PC-9 (cell line): ENCODE measurements around the gene DST. TPM values are rescaled to one million over a fixed set of nuclear protein-coding genes. Genes with fewer than 3 reads are reported as not detected.

ENCODE experiments used
- BruUV-seq: library from RNA; stranded (reverse); fragments of 400-500 nt; replicated peaks from 2 replicates; lab custom pipeline; 2021; lab: Mats Ljungman, UMichigan
- CTCF ChIA-PET: fragments of 300-600 bp; sonication (Branson Sonifier 250); formaldehyde crosslinking; loops from one replicate; lab custom pipeline; 2022; ENCODE audit warnings: antibody characterized with exemption; lab: Charles Lee
- POLR2A ChIA-PET: fragments of 300-600 bp; sonication (Branson Sonifier 250); formaldehyde crosslinking; loops from one replicate; lab custom pipeline; 2022; ENCODE audit warnings: antibody characterized with exemption; ENCODE audit not compliant: unreplicated experiment; lab: Charles Lee
- DNase-seq, 2 experiments: peaks; one replicate each; pipeline versions ENCODE4 v3.0.0 to v3.0.0-alpha.2; 2015 to 2022; ENCODE audit warnings: mixed read lengths in 1 of 2
- H2AFZ ChIP-seq: fragments of 200-600 bp; sonication (generic); 2 replicates; pipeline ENCODE4 v1.8.1; 2017; ENCODE audit warnings: antibody characterized with exemption
- H3F3A ChIP-seq: fragments of 200-600 bp; sonication (generic); 2 replicates; pipeline ENCODE4 v1.8.1; 2017; ENCODE audit warnings: antibody characterized with exemption, mild to moderate bottlenecking, low read depth; ENCODE audit not compliant: insufficient read depth
- H3K27ac ChIP-seq: fragments of 200-600 bp; sonication (generic); 2 replicates; pipeline ENCODE4 v1.6.1; 2016; ENCODE audit warnings: mixed run types
- H3K27me3 ChIP-seq: fragments of 200-600 bp; sonication (generic); 2 replicates; pipeline ENCODE4 v1.6.1; 2016; ENCODE audit warnings: low read depth, mixed run types; ENCODE audit not compliant: insufficient read depth
- H3K36me3 ChIP-seq: fragments of 200-600 bp; sonication (generic); 2 replicates; pipeline ENCODE4 v1.6.1; 2016; ENCODE audit warnings: low read depth, mixed run types
- H3K4me1 ChIP-seq: fragments of 200-600 bp; sonication (generic); replicated peaks from 2 replicates; pipeline ENCODE4 v1.6.1; 2016; ENCODE audit warnings: mixed run types; ENCODE audit not compliant: insufficient read depth
- H3K4me2 ChIP-seq: fragments of 200-600 bp; sonication (generic); 2 replicates; pipeline ENCODE4 v1.6.1; 2017; ENCODE audit warnings: mixed run types
- H3K4me3 ChIP-seq: fragments of 200-600 bp; sonication (generic); 2 replicates; pipeline ENCODE4 v1.6.1; 2016; ENCODE audit warnings: mixed run types
- H3K79me2 ChIP-seq: fragments of 200-600 bp; sonication (generic); 2 replicates; pipeline ENCODE4 v1.6.1; 2017; ENCODE audit warnings: low read depth, mixed run types
- H3K9me2 ChIP-seq: fragments of 200-600 bp; sonication (generic); 2 replicates; pipeline ENCODE4 v1.8.1; 2017; ENCODE audit warnings: mild to moderate bottlenecking; ENCODE audit not compliant: insufficient read depth
- H3K9me3 ChIP-seq: fragments of 200-600 bp; sonication (generic); 2 replicates; pipeline ENCODE4 v1.8.1; 2016; ENCODE audit warnings: low read depth; ENCODE audit not compliant: insufficient read depth
- H4K20me1 ChIP-seq: fragments of 200-600 bp; sonication (generic); 2 replicates; pipeline ENCODE4 v1.8.1; 2017; ENCODE audit not compliant: insufficient read depth
- EZH2 ChIP-seq: fragments of 200-600 bp; sonication (generic); IDR thresholded peaks from 2 replicates; pipeline ENCODE4 v1.8.0; 2017; ENCODE audit warnings: antibody characterized with exemption, low read depth
- intact Hi-C: fragments of 100-400 bp; cut with micrococcal nuclease; formaldehyde crosslinking; loops from one replicate; pipeline ENCODE4 v1.10.0; 2022; ENCODE audit not compliant: unreplicated experiment
- total RNA-seq: library from RNA; stranded (reverse); gene quantifications from 2 replicates; pipeline ENCODE4 v1.2.3, GENCODE V29; 2021
- TF ChIP-seq, protein P1 (sequence below): fragments of 200-600 bp; sonication (generic); conservative IDR thresholded peaks from 2 replicates; pipeline ENCODE4 v1.6.1; 2017; ENCODE audit warnings: mixed run types, antibody characterized with exemption, mild to moderate bottlenecking, moderate library complexity

Gene DST
- total RNA-seq, 1 experiment from 2014 or later, result 217 TPM

DNA sequence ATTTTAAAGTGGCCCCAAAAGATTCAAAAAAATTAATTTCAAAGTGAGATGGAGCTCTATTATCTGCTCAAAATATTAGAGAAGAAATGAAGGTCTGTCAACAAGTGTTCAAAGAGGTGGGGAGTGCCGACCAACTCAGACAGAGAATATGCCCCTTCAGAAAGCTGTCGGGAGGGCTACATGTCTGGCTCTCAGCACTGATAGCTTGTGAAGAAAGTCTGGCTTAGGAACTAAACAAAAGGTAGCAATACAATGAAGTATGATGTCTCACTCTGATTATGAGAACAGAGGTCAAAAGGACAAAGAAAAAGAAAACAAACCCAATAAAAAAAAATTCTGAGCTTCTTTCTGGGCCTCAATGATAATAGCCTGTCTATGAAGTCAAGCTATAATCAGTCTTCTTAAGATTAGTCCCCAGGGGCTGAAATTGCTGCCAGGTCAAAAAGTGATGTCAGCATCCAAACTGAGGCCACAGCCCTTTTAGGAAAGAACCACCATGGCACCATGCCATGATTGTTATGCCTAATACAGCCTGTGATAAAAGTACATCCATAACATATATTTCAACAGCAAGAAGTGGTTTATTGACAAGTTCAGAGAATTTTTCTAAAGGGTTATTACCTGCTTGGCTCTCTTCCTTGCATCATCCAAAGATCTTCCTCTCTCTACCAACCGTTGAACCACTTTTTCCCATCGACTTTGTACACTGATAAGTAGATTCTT is 150.9 kb downstream of the DST start:
- Histone ChIP-seq H3K27ac (no peak overlapping the region), H3K4me1 (no peaks in the 10 kb centered on the region), H2AFZ (no peak overlapping the region), H3K9me3 (no peaks in the 10 kb centered on the region), H3F3A (no peaks in the 10 kb centered on the region), H3K9me2 (no peaks in the 10 kb centered on the region), H3K79me2 (no peaks in the 10 kb centered on the region), H3K27me3 (no peaks in the 10 kb centered on the region), H3K4me3 (no peak overlapping the region), H3K36me3 (0 out of 2 replicates have a peak, but pooled peaks cover 26% of the 10 kb centered on the region), H3K4me2 (no peak overlapping the region), H4K20me1 (no peaks in the 10 kb centered on the region)
- ChIA-PET CTCF (no interaction called here), POLR2A (no interaction called here)
- intact Hi-C loops, result no loop called here
- DNase-seq, result no peak
- TF ChIP-seq EZH2, result no peak
- TF ChIP-seq, protein P1, sequence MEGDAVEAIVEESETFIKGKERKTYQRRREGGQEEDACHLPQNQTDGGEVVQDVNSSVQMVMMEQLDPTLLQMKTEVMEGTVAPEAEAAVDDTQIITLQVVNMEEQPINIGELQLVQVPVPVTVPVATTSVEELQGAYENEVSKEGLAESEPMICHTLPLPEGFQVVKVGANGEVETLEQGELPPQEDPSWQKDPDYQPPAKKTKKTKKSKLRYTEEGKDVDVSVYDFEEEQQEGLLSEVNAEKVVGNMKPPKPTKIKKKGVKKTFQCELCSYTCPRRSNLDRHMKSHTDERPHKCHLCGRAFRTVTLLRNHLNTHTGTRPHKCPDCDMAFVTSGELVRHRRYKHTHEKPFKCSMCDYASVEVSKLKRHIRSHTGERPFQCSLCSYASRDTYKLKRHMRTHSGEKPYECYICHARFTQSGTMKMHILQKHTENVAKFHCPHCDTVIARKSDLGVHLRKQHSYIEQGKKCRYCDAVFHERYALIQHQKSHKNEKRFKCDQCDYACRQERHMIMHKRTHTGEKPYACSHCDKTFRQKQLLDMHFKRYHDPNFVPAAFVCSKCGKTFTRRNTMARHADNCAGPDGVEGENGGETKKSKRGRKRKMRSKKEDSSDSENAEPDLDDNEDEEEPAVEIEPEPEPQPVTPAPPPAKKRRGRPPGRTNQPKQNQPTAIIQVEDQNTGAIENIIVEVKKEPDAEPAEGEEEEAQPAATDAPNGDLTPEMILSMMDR, result no peak
- no TSS peak for BruUV-seq

DNA sequence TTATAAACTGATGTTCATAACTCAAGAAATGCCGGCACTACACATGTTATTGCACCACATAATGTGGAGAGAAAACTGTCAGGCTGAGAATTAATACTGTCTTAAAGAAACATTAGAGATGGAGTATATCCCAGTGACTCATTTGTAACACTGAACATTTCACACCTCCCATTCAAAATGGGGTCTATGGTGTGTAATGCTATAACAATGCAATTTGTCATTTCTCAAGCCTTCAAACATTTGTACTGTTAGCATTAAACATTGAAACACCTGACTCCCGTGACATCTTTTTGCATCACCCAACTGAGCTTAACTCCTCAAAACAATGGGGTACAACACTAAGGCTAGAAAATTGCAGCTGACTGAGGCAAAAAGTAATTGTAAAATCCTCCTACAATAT is 151.7 kb downstream of the DST start:
- H3K79me2 ChIP-seq, result no peaks in the 10 kb centered on the region
- H3K4me1 ChIP-seq, result no peaks in the 10 kb centered on the region
- CTCF ChIA-PET, result no interaction called here
- H4K20me1 ChIP-seq, result no peaks in the 10 kb centered on the region
- no peak overlapping the region for H2AFZ ChIP-seq
- no TSS peak for BruUV-seq
- no peaks in the 10 kb centered on the region for H3K27me3 ChIP-seq
- DNase-seq, result no peak
- POLR2A ChIA-PET, result no interaction called here
- no peak overlapping the region for H3K4me2 ChIP-seq
- no peaks in the 10 kb centered on the region for H3F3A ChIP-seq
- H3K4me3 ChIP-seq, result no peak overlapping the region
- H3K9me3 ChIP-seq, result no peaks in the 10 kb centered on the region
- H3K36me3 ChIP-seq, result 0 out of 2 replicates have a peak, but pooled peaks cover 31% of the 10 kb centered on the region
- H3K27ac ChIP-seq, result no peak overlapping the region
- intact Hi-C loops, result no loop called here
- no peaks in the 10 kb centered on the region for H3K9me2 ChIP-seq
- no peak for TF ChIP-seq EZH2
- TF ChIP-seq, protein P1, result no peak

DNA sequence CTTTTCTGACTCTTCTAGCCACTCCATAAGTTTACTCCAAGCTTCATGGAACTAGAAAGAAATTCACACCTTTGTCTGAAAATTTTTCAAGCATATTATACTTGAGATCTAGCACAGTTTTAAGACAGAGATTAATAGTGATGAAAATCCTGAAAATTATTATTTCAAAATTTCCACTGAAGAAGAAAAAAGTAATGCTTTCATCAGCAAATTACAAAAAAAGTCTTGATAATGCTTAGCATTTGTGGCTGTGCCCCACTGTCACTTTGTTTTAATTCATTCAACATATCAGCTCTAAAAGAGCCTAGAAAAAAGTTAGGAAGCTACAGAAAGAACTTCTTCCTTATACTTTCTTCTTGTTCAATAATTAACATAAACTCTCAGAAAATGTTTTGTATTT is 153.1 kb downstream of the DST start:
- no peaks in the 10 kb centered on the region for H3K27me3 ChIP-seq
- H3K36me3 ChIP-seq, result 0 out of 2 replicates have a peak, but pooled peaks cover 31% of the 10 kb centered on the region
- H3K4me3 ChIP-seq, result no peak overlapping the region
- intact Hi-C loops, result no loop called here
- no peak overlapping the region for H2AFZ ChIP-seq
- POLR2A ChIA-PET, result no interaction called here
- no peak overlapping the region for H3K27ac ChIP-seq
- CTCF ChIA-PET, result no interaction called here
- TF ChIP-seq, protein P1, result no peak
- no peak for TF ChIP-seq EZH2
- no peaks in the 10 kb centered on the region for H4K20me1 ChIP-seq
- H3K79me2 ChIP-seq, result no peaks in the 10 kb centered on the region
- H3K9me2 ChIP-seq, result no peaks in the 10 kb centered on the region
- no peaks in the 10 kb centered on the region for H3K9me3 ChIP-seq
- H3K4me1 ChIP-seq, result no peaks in the 10 kb centered on the region
- no TSS peak for BruUV-seq
- H3F3A ChIP-seq, result no peaks in the 10 kb centered on the region
- no peak overlapping the region for H3K4me2 ChIP-seq
- DNase-seq, result no peak
